Limb (tissue), 2 donors: ENCODE measurements around the gene KLHL35.
"Not testable (repeated sequence)": the region's sequence is repeated elsewhere in the genome, so short reads cannot be mapped to it uniquely, and the experiment has no call there.

ENCODE experiments used
- DNase-seq, 2 donors: peaks; one replicate each; pipeline ENCODE4 v3.0.0-alpha.2; 2016; ENCODE audit errors: extremely low spot score in 2 of 2

Gene KLHL35

GRCh38 chr11:75423721-75424120 is 9.3 kb downstream of the KLHL35 start:
- peak in 1 of 2 donors; percentile 26 for DNase-seq

DNA sequence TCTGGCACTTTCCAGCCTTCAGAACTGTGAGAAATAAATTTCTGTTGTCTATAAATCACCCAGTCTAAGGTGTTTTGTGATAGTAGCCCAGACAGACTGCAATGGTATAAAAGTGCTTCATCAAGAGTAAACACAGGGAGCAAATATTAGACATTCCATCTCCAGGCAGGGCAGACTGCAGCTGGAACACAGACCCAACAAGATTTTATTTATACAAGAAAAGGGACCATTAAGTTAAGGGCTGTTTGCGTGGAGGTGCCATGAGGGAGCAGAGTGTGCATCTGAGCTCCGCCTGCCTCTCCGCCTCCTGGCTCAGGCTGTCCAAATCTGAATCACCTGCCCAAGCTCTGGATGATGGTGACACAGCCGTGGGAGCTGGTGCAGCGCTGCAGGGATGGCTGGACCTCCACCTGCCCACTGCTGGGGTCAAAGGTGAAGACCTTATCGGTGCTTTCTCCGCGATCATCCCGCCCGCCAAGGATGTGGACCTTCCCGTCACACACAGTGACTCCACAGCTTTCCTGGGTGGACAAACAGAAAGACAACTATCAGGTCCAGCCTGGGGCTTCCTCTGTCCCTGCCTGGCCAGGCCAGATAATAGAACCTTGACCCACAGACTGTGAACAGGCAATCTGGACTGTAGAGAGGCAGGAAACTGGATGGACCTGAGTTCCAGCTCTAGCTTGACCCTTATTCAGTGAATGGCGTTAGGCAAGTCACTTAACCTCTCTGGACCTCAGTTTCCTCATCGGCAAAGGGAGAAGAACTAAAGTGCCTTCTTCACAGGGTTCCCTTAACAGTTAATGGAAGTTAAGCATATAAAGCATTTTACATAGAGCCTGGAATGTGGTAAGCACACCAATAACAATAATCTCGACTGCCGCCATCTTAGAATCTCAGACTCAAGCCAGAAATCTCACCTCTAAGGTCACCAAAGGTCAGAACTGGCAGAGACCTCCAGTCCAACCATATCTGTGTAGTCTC is 10.5 kb downstream of the KLHL35 start:
- no peak for DNase-seq

- DNase-seq: no peak
Observed at GRCh38 chr11:75421902-75422247, 11.1 kb downstream of the KLHL35 start.

DNA sequence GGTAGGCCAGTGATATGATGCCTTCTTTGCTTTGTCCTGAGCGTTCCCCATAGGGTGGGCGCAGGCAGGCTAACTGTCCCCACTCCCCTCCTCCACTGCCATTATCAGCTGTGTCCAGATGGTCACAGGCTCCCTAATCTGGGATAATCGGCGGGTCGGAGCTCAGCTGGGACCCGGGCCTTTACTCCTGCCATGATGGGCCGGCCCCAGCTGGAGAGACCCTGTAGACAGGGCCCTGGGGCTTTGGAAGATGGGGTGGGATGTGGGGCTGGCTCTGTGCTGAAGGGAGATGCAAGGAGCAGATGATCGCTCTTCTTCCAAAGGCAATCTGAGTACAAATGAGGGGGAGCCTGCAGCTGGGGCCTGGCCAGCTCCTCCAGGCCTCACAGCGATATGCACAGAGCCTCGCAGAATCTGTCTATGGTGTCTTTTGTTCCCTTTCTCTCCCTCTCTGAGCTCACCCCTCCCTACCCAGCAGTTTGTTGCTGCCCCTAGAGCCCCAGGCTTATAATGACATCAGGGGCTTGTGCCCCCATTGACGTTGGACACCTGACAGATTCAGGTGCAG is 11.9 kb downstream of the KLHL35 start:
- no peak for DNase-seq

DNA sequence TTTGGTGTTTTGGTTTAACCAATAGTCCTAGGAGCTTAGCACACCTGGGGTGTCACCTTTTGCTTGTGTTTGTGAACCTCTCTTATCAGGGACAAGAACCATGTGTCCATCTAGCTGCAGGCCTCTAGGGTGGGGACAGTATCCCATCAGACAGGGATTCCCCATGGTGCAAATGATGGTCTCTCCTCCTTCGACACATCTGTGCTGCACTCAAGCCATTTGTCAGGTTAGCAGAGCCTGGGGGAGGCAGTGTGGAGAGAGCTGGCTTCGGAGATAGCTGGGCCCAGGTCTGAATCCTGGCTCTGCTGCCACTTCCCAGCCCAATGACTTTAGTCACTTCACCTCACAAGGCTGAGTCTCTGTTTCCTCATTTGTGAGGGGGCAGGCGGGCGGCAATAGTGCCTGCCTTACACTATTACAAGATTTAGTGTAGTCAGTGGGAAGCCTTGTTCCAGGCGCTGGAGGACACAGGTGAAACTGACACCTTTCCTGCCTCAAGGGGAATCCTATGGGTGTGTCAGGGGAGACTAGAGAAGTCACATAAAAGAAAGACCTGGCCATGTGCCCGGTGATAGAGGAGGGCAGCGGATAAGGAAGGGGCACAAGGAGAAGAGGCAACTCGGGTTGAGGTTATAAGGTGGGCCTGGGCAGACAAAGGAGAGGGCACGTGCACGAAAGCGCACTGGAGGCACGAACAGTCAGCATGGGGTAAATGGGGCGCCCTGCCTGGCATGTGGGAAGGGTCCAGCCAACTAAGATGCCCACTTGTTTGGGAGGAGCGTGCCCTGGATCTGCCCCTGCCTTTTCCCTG is 12.6 kb downstream of the KLHL35 start:
- DNase-seq: no peak

- DNase-seq: no peak
Observed at GRCh38 chr11:75413864-75414263, 19.1 kb downstream of the KLHL35 start.

- not testable (repeated sequence) for DNase-seq
Observed at GRCh38 chr11:75413146-75413545, 19.9 kb downstream of the KLHL35 start.

DNA sequence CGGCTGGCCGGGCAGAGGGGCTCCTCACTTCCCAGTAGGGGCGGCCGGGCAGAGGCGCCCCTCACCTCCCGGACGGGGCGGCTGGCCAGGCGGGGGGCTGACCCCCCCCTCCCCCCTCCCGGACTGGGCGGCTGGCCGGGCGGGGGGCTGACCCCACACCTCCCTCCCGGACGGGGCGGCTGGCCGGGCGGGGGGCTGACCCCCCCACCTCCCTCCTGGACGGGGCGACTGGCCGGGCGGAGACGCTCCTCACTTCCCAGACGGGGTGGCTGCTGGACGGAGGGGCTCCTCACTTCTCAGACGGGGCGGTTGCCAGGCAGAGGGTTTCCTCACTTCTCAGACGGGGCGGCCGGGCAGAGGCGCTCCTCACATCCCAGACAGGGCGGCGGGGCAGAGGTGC is 23.0 kb downstream of the KLHL35 start:
- not testable (repeated sequence) for DNase-seq

- no peak for DNase-seq
Observed at GRCh38 chr11:75408957-75409219, 24.1 kb downstream of the KLHL35 start.

DNA sequence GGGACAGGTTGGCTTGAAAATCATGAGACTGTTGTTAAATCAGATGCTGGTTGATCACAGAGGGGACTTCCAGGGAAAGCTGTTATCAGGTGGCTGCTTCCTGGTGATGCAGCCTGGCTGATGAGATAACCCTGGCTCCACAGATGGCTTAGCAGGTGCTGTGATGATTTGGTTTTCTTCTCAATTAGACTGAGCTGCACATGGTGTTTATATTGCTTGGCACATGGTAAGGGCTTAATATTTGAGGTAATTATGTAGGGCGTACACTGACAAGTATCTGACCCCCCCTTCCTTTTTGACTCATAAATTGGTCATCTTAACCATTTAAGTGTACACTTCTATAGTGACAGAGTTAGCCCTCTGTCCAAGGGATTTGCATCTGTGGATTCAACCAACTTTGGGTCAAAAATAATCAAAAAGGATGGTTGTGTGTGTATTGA is 26.6 kb downstream of the KLHL35 start:
- DNase-seq: no peak

DNA sequence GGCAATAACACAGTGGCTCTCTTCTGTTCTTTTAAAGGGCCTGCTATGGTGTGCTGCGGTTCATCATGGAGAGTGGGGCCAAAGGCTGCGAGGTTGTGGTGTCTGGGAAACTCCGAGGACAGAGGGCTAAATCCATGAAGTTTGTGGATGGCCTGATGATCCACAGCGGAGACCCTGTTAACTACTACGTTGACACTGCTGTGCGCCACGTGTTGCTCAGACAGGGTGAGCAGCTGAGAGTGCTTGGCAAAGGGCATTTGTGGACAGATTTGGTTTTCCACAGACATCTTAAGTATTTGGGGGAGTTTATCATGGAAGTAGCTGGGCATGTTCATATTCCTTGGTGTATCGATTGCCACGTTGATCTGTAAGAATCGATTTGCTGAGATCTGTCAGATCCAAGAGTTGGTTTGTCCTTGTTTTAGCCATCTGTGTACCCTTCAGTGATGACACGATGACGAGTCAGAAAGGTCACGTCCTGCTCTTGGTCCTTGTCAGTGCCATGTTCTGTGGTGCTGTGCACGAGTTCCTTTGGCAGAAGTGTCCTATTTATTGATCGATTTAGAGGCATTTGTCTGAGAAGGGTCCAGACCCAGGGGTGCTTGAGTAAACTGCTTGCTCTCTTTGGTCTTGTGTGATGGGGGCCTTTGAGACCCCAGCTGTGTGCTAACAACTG is 28.9 kb downstream of the KLHL35 start:
- DNase-seq: no peak

- DNase-seq: no peak
Observed at GRCh38 chr11:75403037-75403436, 30.0 kb downstream of the KLHL35 start.

GRCh38 chr11:75402002-75402773 is 30.8 kb downstream of the KLHL35 start:
- no peak for DNase-seq

DNA sequence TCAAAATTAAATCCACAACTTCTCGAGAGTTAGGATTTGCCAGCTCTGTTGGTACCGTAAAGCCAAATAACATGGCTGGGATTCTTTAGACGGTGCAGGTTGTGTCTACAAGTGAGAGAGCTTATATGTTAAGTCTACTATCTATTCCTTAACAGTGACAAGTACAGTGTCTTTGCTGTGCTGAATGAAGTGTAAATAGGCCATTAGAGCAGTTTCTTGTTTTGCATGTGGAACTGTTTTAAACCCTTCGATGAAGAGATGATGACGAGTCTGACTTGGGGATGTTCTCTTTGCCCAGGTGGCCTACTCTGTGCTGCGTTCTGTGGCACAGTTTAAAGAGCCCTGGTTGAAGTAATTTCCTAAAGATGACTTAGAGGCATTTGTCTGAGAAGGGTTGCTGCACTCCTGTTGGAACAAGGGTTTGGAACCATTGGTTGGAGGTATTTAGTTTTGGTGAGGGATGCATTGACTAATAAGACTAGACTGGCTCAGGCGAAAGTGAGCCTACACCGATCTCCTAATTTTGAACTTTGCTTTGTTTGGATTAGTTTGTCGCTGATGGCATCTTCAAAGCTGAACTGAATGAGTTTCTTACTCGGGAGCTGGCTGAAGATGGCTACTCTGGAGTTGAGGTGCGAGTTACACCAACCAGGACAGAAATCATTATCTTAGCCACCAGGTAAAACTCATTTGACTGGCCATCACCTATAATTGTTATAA is 32.7 kb downstream of the KLHL35 start:
- DNase-seq: no peak

- peak; percentile 93 to 94 for DNase-seq
Observed at GRCh38 chr11:75399344-75400145, 33.5 kb downstream of the KLHL35 start, which contains the start of gene RPS3. TSS of gene RPS3 (plus strand) at chr11:75399518. CDS start at chr11:75399548, 30 bp downstream.

- no peak for DNase-seq
Observed at GRCh38 chr11:75398906-75399305, 34.1 kb downstream of the KLHL35 start.

- no peak for DNase-seq
Observed at GRCh38 chr11:75394085-75394840, 38.7 kb downstream of the KLHL35 start.

DNA sequence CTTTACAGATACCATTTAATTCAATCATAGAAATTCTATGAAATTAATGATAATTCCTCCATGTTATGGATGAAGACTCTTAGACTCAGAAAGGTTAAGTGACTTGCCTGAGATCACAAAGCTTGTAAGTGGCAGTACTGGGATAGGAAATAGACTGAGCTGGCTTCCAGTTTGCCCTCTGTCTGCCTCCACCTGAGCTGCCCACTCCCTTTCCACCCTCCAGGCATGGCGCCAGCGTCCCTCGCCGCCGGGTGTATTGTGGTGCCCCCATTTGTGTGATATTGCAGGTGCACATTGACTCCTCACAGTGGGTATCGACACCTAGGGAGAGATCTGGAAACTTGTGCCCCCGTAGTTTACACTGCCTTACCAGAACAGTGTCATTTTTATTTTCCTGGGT is 43.1 kb downstream of the KLHL35 start:
- no peak for DNase-seq

- DNase-seq: no peak
Observed at GRCh38 chr11:75389276-75389605, 43.8 kb downstream of the KLHL35 start.
